HL-60 (cell line): ENCODE measurements around the gene NAPEPLD.

Source experiments
- GABPA ChIP-seq: IDR thresholded peaks from 2 replicates; pipeline ENCODE4 v1.6.1; 2012; ENCODE audit warnings: low read depth
- POLR2AphosphoS5 ChIP-seq: IDR thresholded peaks from 2 replicates; pipeline ENCODE4 v1.6.1; 2012; ENCODE audit warnings: low read depth
- TF ChIP-seq, protein P1 (sequence below): IDR thresholded peaks from one replicate; pipeline ENCODE4 v1.5.1; 2011; ENCODE audit warnings: low read length, control low read depth, inconsistent platforms; ENCODE audit not compliant: insufficient read depth
- TF ChIP-seq, protein P2 (sequence below): IDR thresholded peaks from 2 replicates; pipeline ENCODE4 v1.6.1; 2012; ENCODE audit warnings: low read depth; ENCODE audit not compliant: insufficient replicate concordance

DNA sequence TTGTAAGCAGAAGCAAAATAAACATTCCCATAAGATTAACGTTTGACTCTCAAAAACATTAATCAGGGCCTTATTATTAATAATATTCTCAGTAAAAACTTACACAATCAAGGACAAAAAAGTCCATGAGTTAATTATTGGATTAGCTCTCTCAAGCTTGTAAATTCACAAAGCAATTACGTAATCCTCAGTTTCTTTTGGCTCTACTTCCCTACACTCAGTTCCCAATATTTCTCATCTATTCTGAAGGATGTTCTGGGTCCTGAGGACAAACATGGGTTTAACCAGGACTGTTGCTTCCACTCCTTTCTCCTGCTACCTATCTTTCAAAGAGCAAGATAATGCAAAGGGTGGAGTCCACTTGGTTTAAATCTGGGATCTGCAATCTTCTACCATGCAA lies 89.4 kb downstream of the NAPEPLD start:
- TF ChIP-seq, protein P1, sequence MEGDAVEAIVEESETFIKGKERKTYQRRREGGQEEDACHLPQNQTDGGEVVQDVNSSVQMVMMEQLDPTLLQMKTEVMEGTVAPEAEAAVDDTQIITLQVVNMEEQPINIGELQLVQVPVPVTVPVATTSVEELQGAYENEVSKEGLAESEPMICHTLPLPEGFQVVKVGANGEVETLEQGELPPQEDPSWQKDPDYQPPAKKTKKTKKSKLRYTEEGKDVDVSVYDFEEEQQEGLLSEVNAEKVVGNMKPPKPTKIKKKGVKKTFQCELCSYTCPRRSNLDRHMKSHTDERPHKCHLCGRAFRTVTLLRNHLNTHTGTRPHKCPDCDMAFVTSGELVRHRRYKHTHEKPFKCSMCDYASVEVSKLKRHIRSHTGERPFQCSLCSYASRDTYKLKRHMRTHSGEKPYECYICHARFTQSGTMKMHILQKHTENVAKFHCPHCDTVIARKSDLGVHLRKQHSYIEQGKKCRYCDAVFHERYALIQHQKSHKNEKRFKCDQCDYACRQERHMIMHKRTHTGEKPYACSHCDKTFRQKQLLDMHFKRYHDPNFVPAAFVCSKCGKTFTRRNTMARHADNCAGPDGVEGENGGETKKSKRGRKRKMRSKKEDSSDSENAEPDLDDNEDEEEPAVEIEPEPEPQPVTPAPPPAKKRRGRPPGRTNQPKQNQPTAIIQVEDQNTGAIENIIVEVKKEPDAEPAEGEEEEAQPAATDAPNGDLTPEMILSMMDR = no peak
- no peak for TF ChIP-seq GABPA
- TF ChIP-seq POLR2AphosphoS5 = no peak
- TF ChIP-seq, protein P2, sequence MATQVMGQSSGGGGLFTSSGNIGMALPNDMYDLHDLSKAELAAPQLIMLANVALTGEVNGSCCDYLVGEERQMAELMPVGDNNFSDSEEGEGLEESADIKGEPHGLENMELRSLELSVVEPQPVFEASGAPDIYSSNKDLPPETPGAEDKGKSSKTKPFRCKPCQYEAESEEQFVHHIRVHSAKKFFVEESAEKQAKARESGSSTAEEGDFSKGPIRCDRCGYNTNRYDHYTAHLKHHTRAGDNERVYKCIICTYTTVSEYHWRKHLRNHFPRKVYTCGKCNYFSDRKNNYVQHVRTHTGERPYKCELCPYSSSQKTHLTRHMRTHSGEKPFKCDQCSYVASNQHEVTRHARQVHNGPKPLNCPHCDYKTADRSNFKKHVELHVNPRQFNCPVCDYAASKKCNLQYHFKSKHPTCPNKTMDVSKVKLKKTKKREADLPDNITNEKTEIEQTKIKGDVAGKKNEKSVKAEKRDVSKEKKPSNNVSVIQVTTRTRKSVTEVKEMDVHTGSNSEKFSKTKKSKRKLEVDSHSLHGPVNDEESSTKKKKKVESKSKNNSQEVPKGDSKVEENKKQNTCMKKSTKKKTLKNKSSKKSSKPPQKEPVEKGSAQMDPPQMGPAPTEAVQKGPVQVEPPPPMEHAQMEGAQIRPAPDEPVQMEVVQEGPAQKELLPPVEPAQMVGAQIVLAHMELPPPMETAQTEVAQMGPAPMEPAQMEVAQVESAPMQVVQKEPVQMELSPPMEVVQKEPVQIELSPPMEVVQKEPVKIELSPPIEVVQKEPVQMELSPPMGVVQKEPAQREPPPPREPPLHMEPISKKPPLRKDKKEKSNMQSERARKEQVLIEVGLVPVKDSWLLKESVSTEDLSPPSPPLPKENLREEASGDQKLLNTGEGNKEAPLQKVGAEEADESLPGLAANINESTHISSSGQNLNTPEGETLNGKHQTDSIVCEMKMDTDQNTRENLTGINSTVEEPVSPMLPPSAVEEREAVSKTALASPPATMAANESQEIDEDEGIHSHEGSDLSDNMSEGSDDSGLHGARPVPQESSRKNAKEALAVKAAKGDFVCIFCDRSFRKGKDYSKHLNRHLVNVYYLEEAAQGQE = no peak
